Activated CD4-positive, CD25-positive, alpha-beta regulatory T cell treated with anti-CD3 and anti-CD28 coated beads, Interleukin-2, amount 50 U/mL, for 24 hours (primary cell): ENCODE results near the gene B4GALNT4.
"Not testable (repeated sequence)": the region's sequence is repeated elsewhere in the genome, so short reads cannot be mapped to it uniquely, and the experiment has no call there.

Source experiments
- ATAC-seq, 2 donors: fragments of 150-1000 bp; cut with Tn5 transposase; one replicate each; pipeline ENCODE4 v1.10.0; 2021; ENCODE audit warnings: mild to moderate bottlenecking in 1 of 2, moderate library complexity in 1 of 2

B4GALNT4 gene, protein sequence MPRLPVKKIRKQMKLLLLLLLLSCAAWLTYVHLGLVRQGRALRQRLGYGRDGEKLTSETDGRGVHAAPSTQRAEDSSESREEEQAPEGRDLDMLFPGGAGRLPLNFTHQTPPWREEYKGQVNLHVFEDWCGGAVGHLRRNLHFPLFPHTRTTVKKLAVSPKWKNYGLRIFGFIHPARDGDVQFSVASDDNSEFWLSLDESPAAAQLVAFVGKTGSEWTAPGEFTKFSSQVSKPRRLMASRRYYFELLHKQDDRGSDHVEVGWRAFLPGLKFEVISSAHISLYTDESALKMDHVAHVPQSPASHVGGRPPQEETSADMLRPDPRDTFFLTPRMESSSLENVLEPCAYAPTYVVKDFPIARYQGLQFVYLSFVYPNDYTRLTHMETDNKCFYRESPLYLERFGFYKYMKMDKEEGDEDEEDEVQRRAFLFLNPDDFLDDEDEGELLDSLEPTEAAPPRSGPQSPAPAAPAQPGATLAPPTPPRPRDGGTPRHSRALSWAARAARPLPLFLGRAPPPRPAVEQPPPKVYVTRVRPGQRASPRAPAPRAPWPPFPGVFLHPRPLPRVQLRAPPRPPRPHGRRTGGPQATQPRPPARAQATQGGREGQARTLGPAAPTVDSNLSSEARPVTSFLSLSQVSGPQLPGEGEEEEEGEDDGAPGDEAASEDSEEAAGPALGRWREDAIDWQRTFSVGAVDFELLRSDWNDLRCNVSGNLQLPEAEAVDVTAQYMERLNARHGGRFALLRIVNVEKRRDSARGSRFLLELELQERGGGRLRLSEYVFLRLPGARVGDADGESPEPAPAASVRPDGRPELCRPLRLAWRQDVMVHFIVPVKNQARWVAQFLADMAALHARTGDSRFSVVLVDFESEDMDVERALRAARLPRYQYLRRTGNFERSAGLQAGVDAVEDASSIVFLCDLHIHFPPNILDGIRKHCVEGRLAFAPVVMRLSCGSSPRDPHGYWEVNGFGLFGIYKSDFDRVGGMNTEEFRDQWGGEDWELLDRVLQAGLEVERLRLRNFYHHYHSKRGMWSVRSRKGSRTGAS

DNA sequence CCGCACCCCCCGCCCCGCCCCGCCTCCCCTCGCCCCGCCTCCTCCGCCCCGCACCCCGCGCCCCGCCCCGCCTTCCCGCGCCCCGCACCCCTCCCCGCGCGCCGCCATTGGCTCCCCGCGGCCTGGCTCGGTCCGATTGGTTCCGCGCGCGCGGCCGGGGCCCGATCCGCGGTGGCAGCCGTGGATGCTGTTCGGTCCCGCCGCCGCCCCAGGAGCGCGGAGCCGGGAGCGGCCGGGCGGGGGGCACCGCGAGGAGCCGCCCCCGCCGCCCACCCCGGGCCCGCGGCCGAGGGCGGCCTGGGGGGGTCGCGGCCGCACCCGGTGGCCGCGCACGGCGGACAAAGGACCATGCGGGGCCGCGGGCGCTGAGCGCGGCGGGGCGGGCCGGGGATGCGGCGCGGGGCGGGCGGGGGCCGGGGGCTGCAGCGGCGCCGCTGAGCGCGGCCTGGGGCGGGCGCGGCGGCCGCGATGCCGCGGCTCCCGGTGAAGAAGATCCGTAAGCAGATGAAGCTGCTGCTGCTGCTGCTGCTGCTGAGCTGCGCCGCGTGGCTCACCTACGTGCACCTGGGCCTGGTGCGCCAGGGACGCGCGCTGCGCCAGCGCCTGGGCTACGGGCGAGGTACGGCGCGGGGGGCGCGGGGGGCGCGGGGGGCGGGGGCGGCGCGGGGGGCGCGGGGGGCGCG lies at the start of gene B4GALNT4:
B4GALNT4 (plus strand) TSS at position 164 of the 683 bp plus-strand sequence; CDS start at position 469, 305 bp downstream.
- ATAC-seq = no peak

DNA sequence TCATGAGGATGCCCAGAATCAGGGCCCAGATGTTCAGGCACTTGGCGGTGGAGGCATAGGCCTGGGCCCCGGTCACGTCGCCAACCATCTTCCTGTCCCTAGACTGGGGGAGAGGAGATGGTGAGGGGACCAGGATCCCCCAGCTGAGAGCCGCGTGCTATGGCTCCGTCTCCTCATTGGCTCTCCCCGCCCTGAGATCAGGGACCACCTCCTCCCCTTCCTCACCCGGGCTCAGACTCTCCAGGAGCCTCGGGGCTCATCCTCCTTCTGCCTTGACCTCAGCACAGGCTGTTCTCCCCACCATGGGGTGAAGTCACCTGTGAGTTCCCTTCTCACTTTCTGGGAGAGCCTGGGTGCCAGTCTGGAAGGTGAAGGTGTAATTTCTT lies 49.4 kb upstream of the B4GALNT4 start:
- ATAC-seq = not testable (repeated sequence)

DNA sequence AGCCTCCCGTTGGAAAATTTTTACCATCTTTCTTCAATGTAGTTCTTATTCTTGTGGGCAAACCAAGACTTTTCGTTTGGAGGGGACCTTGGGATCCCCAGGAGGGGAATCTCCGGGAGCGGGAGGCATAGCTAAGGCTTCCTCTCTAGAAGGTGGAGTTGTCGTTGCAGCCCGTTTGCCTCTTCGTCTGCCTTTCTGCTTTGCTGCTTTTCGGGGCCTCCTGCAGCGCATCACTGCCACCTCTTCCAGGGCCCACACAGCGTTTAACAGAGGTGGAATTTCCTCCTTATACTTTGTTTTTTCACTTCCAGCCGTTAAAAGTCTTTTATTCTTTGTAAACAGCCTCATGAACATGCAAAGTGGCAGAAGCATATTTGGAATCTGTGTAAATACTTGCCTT lies 45.1 kb upstream of the B4GALNT4 start:
- ATAC-seq = no peak

- not testable (repeated sequence) for ATAC-seq
Observed at GRCh38 chr11:324593-325517, 44.4 kb upstream of the B4GALNT4 start.

DNA sequence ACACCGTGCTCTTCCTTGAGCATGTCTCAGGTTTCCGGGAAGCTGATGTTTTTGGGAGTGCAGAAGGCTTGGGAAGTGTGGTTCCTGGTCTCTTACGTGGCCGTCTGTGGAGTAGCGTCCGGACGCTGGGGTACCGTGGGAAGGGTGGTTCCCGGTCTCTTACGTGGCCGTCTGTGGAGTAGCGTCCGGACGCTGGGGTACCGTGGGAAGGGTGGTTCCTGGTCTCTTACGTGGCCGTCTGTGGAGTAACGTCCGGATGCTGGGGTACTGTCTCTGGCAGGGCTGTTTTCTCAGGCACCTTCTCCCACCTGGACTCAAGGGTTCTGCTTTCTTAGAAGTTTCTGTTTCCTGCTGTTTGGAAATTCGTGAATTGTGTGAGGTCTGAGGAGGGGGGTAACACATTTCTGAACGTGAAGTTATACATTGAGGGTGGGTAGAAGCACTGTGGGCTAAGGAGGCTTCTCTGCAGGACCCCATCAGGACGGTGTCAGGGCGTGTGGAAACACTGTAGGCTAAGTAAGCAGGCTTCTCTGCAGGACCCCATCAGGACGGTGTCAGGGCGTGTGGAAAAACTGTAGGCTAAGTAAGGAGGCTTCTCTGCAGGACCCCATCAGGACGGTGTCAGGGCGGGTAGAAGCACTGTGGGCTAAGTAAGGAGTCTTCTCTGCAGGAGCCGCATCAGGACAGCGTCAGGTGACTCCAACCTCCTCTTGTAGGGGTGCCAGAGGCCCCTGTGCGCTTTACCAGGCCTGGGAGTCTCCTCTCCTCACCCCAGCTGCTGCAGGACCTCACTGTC lies 43.3 kb upstream of the B4GALNT4 start:
- no peak for ATAC-seq

DNA sequence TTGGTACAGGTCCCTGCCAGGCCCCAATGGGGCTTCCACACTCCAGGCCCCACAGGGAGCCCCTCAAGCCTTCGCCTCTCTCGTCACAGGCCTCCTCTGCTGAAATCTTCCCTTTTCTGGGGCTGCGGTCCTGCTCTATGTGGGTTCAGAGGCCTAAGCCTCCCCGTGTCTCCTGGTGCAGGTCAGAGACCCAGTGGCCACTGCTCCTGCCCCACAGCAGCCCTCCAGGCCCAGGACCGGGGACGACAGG lies 42.8 kb upstream of the B4GALNT4 start:
- peak in 1 of 2 donors; percentile 11 for ATAC-seq

DNA sequence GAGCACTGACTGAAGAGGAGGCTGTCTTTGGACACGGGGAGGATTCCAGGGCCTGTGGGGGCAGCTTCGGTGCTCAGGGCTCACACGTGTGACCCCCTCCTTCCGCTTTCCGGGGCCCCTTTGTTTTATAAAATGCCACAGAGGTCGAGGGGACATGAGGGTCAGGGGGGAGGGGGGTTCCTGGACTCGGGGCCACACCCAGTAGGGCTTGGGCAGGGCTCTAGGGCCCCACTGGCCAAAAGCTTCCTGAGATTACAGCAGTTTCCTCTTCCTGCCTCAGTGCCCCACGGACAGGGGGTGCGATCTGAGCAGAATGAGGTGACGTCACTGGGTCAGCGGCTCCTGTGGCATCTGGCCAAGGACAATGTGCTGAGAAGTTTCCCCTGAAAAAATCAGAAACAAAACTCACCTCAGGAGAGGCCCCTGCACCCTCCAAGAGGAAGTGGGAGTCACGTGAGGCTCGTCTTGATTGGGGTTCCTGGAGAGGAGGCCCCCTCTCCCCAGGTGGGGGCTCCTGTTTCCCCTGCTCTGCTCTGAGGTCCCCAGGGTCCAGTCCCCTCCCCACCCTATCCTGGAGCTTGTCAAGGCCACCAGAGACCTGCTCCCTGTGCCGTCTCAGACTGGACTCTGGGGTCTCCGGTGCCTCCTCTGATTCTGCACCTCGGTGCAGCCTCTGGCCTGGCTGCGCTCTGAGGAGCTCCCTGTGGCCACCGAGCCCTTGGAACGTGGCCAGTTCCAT lies 42.3 kb upstream of the B4GALNT4 start:
- peak; percentile 22 to 31 for ATAC-seq

- ATAC-seq = no peak
Observed at GRCh38 chr11:327581-327923, 41.7 kb upstream of the B4GALNT4 start.

DNA sequence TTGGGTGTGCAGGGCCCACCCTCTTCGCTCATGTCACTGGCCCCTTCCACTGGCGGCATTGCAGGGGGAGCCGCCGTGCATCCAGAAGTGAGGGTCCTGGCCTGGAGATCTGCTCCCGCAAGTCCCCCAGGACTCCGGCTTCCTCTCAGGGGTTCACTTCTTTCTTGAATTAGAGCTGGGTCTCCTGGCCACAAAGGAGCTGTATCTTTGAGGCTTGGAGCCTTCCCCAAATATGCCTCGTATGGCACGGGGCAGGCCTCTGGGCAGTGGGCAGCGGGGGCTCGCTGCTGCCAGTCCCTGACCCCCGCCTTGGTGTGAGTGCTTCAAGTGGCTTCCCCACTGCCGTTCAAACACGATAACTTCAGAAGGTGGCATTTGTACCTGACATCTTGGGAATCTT lies 41.3 kb upstream of the B4GALNT4 start:
- ATAC-seq = no peak

DNA sequence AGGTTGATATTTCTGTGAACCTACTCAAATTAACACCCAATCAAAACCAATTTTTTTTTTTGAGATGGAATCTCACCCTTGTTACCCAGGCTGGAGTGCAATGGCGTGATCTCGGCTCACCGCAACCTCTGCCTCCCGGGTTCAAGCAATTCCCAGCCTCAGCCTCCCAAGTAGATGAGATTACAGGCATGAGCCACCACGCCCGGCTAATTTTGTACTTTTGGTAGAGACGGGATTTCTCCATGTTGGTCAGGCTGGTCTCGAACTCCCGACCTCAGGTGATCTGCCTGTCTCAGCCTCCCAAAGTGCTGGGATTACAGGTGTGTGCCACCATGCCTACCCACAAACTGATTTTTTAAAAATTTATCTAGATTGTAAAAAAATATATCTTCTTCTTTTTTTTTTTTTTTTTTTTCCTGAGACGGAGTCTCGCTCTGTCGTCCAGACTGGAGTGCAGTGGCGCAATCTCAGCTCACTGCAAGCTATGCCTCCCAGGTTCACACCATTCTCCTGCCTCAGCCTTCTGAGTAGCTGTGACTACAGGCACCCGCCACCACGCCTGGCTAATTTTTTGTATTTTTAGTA lies 40.7 kb upstream of the B4GALNT4 start:
- ATAC-seq = not testable (repeated sequence)

DNA sequence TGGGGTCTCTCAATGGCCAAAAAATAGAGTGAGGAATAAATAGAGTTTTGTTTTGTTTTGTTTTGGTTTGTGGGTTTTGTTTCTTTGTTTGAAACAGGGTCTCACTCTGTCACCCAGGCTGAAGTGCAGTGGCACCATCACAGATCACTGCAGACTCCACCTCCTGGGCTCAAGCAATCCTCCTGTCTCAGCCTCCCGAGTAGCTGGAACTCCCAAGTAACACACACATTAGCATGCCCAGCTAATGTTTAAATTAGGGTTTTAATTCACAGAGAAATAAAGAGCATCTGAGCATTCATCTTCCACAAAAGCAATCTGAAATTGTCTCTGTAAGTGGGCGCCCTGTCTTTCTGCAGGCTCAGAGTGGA lies 39.4 kb upstream of the B4GALNT4 start:
- no peak for ATAC-seq

GRCh38 chr11:330307-330693 lies 39.0 kb upstream of the B4GALNT4 start:
- ATAC-seq = no peak

DNA sequence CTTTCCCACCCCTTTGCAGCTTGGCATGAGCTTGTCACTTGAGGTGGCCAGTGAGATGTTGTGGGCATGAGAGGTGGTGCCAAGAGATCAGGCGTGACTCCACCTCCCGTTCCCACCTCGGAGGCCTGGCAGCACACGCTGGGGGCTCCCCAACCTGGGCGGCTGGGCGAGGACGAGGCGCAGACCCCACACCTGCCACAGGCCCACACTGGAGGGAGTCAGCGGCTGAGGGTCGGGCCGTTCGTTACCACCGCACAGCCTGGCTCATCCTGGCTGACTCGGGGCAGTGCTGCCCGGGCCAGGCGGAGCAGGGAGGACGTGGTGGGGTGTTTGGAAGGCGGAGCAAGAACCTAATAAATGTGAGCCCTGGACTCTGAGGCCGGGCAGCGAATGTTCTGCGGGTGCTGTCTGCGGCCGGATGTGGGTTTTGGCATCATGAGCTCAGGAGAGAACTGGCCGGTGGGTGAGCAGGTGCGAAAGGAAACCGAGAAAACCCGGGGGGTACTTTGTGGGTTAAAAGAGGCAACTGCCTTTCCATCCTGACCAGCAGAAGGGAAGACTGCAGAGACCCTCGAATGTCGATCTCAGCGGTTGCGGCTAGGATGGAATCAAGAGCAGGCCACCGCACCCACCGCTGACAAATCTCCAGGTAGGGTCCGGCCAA lies 38.5 kb upstream of the B4GALNT4 start:
- no peak for ATAC-seq

GRCh38 chr11:331358-332060 lies 37.8 kb upstream of the B4GALNT4 start:
- ATAC-seq = no peak

GRCh38 chr11:332651-333480 lies 36.4 kb upstream of the B4GALNT4 start:
- no peak for ATAC-seq

GRCh38 chr11:333616-334263 lies 35.6 kb upstream of the B4GALNT4 start:
- ATAC-seq = not testable (repeated sequence)

DNA sequence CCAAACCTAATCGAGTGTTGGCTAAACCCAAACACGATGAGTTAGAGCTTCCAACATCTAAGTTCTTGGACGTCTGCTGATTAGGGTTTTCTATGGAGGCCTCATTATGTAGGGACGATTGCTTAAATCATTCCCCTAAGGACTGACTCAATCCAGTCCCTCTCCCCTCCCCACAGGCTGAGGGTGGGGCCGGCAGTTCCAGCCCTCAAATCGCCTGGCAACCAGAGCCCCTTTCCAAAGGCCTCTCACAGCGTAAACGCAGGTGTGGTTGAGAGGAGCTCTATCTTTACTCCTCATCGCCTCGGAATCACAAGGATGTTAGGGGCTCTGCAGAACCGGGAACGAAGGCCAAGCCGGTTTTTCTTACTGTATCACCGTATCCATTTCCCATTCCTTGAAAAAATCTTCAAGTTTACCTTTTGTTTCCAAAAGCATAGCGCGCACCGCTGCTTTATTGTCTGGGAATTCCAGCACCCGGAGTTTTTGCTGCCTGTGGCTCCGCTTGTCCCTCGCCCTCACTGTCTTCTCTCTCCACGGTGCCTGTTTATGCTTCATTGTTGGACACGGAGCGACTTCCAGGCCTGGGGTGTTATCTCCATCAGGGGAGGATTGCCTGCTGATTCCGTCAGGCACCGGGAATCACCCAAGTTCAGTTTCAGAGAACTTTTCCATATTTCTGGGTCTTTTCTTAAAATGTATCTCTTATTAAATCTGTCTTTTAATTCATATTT lies 34.9 kb upstream of the B4GALNT4 start:
- no peak for ATAC-seq
